Colonic mucosa (tissue), 4 donors: ENCODE results near the gene CAMKK1. TPM values are rescaled to one million over a fixed set of nuclear protein-coding genes. Genes with fewer than 3 reads are reported as not detected.
A peak's percentile ranks its signal among the peaks of the same experiment; 100 is the strongest.

ENCODE experiments used
- DNase-seq: peaks from one replicate; pipeline ENCODE4 v3.0.0-alpha.2; 2020
- H3K27ac ChIP-seq: fragments of 200-600 bp; one replicate; pipeline ENCODE4 v1.8.0; 2021
- H3K27me3 ChIP-seq: fragments of 200-600 bp; one replicate; pipeline ENCODE4 v1.8.0; 2021
- H3K36me3 ChIP-seq: fragments of 200-600 bp; one replicate; pipeline ENCODE4 v1.8.0; 2021
- H3K4me1 ChIP-seq: fragments of 200-600 bp; one replicate; pipeline ENCODE4 v1.8.0; 2021; ENCODE audit warnings: mild to moderate bottlenecking
- H3K4me3 ChIP-seq: fragments of 200-600 bp; one replicate; pipeline ENCODE4 v1.8.0; 2021
- H3K9ac ChIP-seq, 2 donors: one replicate each; pipeline ENCODE4 v1.7.0; 2013; ENCODE audit warnings: control low read depth in 2 of 2, low read depth in 2 of 2, low read length in 2 of 2
- H3K9me3 ChIP-seq: fragments of 200-600 bp; one replicate; pipeline ENCODE4 v1.8.0; 2021
- CTCF ChIP-seq: fragments of 200-600 bp; IDR thresholded peaks from one replicate; pipeline ENCODE4 v1.8.0; 2022; ENCODE audit warnings: antibody characterized with exemption, mild to moderate bottlenecking
- intact Hi-C: fragments of 100-400 bp; cut with DNase I; formaldehyde crosslinking; loops from one replicate; pipeline ENCODE4 v1.14.1; 2022
- total RNA-seq, 2 donors: library from RNA; stranded (reverse); fragmentation: NEBNext Ultra II Directional in 1 of 2; extraction: Animal tissue kit (Norgen Biotek cat#: 25700) in 1 of 2; gene quantifications; one replicate each; pipeline ENCODE4 v1.2.1, GENCODE V29; 2021
- donor health status: healthy.
- donor health status: DM: no; HTN: no; CAD: no.
- donor health status: DM: no; HTN: no; CAD: no.

Gene CAMKK1
- total RNA-seq, 2 donors from 2014 or later: 3.6 to 7.2 TPM

- Histone ChIP-seq H3K9me3 (no peaks in the 10 kb centered on the region), H3K4me1 (no peaks in the 10 kb centered on the region), H3K4me3 (no peak overlapping the region), H3K27me3 (no peaks in the 10 kb centered on the region), H3K9ac (no peak overlapping the region), H3K36me3 (no peaks in the 10 kb centered on the region), H3K27ac (no peak overlapping the region)
- no peak for DNase-seq
- no peak for TF ChIP-seq CTCF
- intact Hi-C loops: no loop called here
Observed at GRCh38 chr17:3880983-3881382, 11.9 kb downstream of the CAMKK1 start.

- Histone ChIP-seq H3K4me1 (no peaks in the 10 kb centered on the region), H3K36me3 (no peaks in the 10 kb centered on the region), H3K27ac (no peak overlapping the region), H3K9ac (no peak overlapping the region), H3K27me3 (no peaks in the 10 kb centered on the region), H3K4me3 (no peak overlapping the region), H3K9me3 (no peaks in the 10 kb centered on the region)
- intact Hi-C loops: no loop called here
- DNase-seq: no peak
- TF ChIP-seq CTCF: no peak
Observed at GRCh38 chr17:3879591-3880417, 13.0 kb downstream of the CAMKK1 start.

- Histone ChIP-seq H3K9me3 (no peaks in the 10 kb centered on the region), H3K27ac (no peak overlapping the region), H3K36me3 (no peaks in the 10 kb centered on the region), H3K4me1 (no peaks in the 10 kb centered on the region), H3K9ac (no peak overlapping the region), H3K27me3 (no peaks in the 10 kb centered on the region), H3K4me3 (no peak overlapping the region)
- intact Hi-C loops: no loop called here
- no peak for TF ChIP-seq CTCF
- DNase-seq: peak; percentile 51
Observed at GRCh38 chr17:3879186-3879585, 13.7 kb downstream of the CAMKK1 start.

- Histone ChIP-seq H3K27me3 (no peaks in the 10 kb centered on the region), H3K9ac (no peak overlapping the region), H3K4me1 (no peaks in the 10 kb centered on the region), H3K4me3 (no peak overlapping the region), H3K36me3 (no peaks in the 10 kb centered on the region), H3K27ac (no peak overlapping the region), H3K9me3 (no peaks in the 10 kb centered on the region)
- no peak for TF ChIP-seq CTCF
- intact Hi-C loops: no loop called here
- no peak for DNase-seq
Observed at GRCh38 chr17:3877220-3877619, 15.6 kb downstream of the CAMKK1 start.

- H3K9ac ChIP-seq: no peak overlapping the region
- intact Hi-C loops: no loop called here
- H3K27ac ChIP-seq: no peak overlapping the region
- no peaks in the 10 kb centered on the region for H3K36me3 ChIP-seq
- H3K27me3 ChIP-seq: no peaks in the 10 kb centered on the region
- H3K4me3 ChIP-seq: no peak overlapping the region
- no peak for DNase-seq
- H3K4me1 ChIP-seq: no peaks in the 10 kb centered on the region
- TF ChIP-seq CTCF: no peak
- H3K9me3 ChIP-seq: no peaks in the 10 kb centered on the region
Observed at GRCh38 chr17:3875317-3875716, 17.5 kb downstream of the CAMKK1 start.
